Measurements from ENCODE around the gene PLEKHH3. TPM values are rescaled to one million over a fixed set of nuclear protein-coding genes. Genes with fewer than 3 reads are reported as not detected.

PLEKHH3 gene
- total and polyA plus RNA-seq, 10 of the 15 experiments (the other 5 are each of a cell fraction or from before 2014, with no cell fraction given): 0.31 to 38.0 (median 11.0) TPM

DNA sequence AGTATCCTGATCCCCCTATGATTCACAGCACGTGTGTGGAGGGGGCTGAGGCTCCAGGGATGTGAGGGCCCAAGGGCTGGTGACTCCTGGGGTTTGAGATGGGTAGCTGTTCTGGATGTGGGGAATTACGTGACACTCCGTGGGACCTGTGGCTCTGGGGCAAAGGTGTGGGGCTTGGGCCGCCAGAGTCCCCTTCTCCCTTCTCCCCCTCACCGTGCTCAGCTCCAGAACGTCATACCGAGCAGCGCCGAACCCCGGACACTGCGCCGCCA is 7.2 kb downstream of the PLEKHH3 start:
- ChIA-PET CTCF (interaction anchor here (1.3 to 1.6 kb wide), 3 partner anchors 10 to 91 kb away, joined by 3 to 6 read pairs (median 3); partner anchors contain the start of genes RETREG3 and TUBG1), SMC1A (ENCODE audit: uncharacterized antibody, unreplicated experiment) (interaction anchor here (0.5 to 0.8 kb wide), 2 partner anchors 11 to 122 kb away, joined by 3 read pairs; no protein-coding TSS in a partner anchor), POLR2A (interaction anchor here (0.6 kb wide), 1 partner anchor 397 kb away, joined by 3 read pairs; no protein-coding TSS in a partner anchor), RAD21 (ENCODE audit: unreplicated experiment) (interaction anchor here (1.0 kb wide), 1 partner anchor 51 kb away, joined by 3 read pairs; no protein-coding TSS in a partner anchor)
- no peak for ATAC-seq
- Histone ChIP-seq H3K27ac (ENCODE audit: control insufficient read depth, insufficient read depth) (no peak overlapping the region), H3K36me3 (ENCODE audit: control insufficient read depth in 2 of 2, insufficient read depth in 2 of 2, low read length in 1 of 2) (peaks cover 25 to 32% of the 10 kb centered on the region in 2 experiments; a peak in 3 of 4 replicates), H3K9ac (ENCODE audit: control insufficient read depth, insufficient read depth, low read length) (no peak overlapping the region), H2AFZ (ENCODE audit: control insufficient read depth, low read depth, low read length) (no peak overlapping the region), H3K4me2 (ENCODE audit: control insufficient read depth, insufficient read depth) (no peak overlapping the region), H3K79me2 (ENCODE audit: control insufficient read depth, insufficient read depth, low read length) (peaks cover 8% of the 10 kb centered on the region), H3K4me1 (ENCODE audit: control insufficient read depth, insufficient read depth, low read length) (peaks cover 3% of the 10 kb centered on the region; the same call in 1 of the 2 replicates), H4K20me1 (ENCODE audit: control insufficient read depth, insufficient read depth) (no peaks in the 10 kb centered on the region), H3K27me3 (replicated peaks in 1 of 2; ENCODE audit: control insufficient read depth in 2 of 2, insufficient read depth in 2 of 2, low read length in 1 of 2) (no peaks in the 10 kb centered on the region), H3K4me3 (no peak overlapping the region), H3K9me3 (replicated peaks; ENCODE audit: control insufficient read depth, insufficient read depth, low read length) (no peaks in the 10 kb centered on the region)
- in situ Hi-C loops (cut with MboI) (no loop called here), intact Hi-C loops (cut with micrococcal nuclease; ENCODE audit: unreplicated experiment) (no loop called here)
- BruUV-seq (replicated peaks): no TSS peak
- DNase-seq (ENCODE audit: low read depth, low spot score): no peak
- WGBS (ENCODE audit: insufficient coverage, insufficient replicate concordance, low lambda C conversion rate, missing lambda C conversion rate): 90% methylated on average over 3 of the region's 12 CpGs
- TF ChIP-seq RELA (IDR thresholded peaks at IDR 0.05; ENCODE audit: borderline replicate concordance, partially characterized antibody): no peak
- no peak for TF ChIP-seq DPF2 (IDR thresholded peaks at IDR 0.05)
- TF ChIP-seq TCF3 (IDR thresholded peaks at IDR 0.05; ENCODE audit: borderline replicate concordance, insufficient read depth, low read depth, low read length): no peak
- TF ChIP-seq POLR2A (IDR thresholded peaks at IDR 0.05; ENCODE audit: low read depth, low read length): peak; percentile 16; the same call in 1 of the 2 replicates
- TF ChIP-seq SREBF1 (IDR thresholded peaks at IDR 0.05; ENCODE audit: low read length): no peak
- TF ChIP-seq, protein P1, sequence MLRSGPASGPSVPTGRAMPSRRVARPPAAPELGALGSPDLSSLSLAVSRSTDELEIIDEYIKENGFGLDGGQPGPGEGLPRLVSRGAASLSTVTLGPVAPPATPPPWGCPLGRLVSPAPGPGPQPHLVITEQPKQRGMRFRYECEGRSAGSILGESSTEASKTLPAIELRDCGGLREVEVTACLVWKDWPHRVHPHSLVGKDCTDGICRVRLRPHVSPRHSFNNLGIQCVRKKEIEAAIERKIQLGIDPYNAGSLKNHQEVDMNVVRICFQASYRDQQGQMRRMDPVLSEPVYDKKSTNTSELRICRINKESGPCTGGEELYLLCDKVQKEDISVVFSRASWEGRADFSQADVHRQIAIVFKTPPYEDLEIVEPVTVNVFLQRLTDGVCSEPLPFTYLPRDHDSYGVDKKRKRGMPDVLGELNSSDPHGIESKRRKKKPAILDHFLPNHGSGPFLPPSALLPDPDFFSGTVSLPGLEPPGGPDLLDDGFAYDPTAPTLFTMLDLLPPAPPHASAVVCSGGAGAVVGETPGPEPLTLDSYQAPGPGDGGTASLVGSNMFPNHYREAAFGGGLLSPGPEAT (IDR thresholded peaks at IDR 0.05; ENCODE audit: low read depth): no peak
- TF ChIP-seq TCF7 (IDR thresholded peaks at IDR 0.05; ENCODE audit: borderline replicate concordance): no peak
- TF ChIP-seq CHD1 (IDR thresholded peaks at IDR 0.05; ENCODE audit: low read depth, low read length): no peak
- no peak for FAIRE-seq
